CD4-positive, alpha-beta T cell treated with Interleukin-6 for 4 hours (primary cell): Measurements from ENCODE around the gene ANKRD44.
"Not testable (repeated sequence)": the region's sequence is repeated elsewhere in the genome, so short reads cannot be mapped to it uniquely, and the experiment has no call there.

Source experiments
- DNase-seq: peaks from one replicate; pipeline ENCODE4 v3.0.0-alpha.2; 2020; ENCODE audit warnings: mixed read lengths

The ANKRD44 gene

GRCh38 chr2:197071213-197071612, 239.4 kb downstream of the ANKRD44 start:
- no peak for DNase-seq

- no peak for DNase-seq
Measured at GRCh38 chr2:197069958-197070357, 240.6 kb downstream of the ANKRD44 start.

- DNase-seq = peak; percentile 41
Measured at GRCh38 chr2:197062574-197062973, 248.0 kb downstream of the ANKRD44 start.

GRCh38 chr2:197059477-197059876, 251.1 kb downstream of the ANKRD44 start:
- DNase-seq = no peak

GRCh38 chr2:197058777-197059300, 251.7 kb downstream of the ANKRD44 start:
- no peak for DNase-seq

- no peak for DNase-seq
Measured at GRCh38 chr2:197057959-197058358, 252.6 kb downstream of the ANKRD44 start.

- no peak for DNase-seq
Measured at GRCh38 chr2:197055045-197055444, 255.5 kb downstream of the ANKRD44 start.

GRCh38 chr2:197054437-197054836, 256.1 kb downstream of the ANKRD44 start:
- DNase-seq = no peak

- no peak for DNase-seq
Measured at GRCh38 chr2:197052356-197052755, 258.2 kb downstream of the ANKRD44 start.

GRCh38 chr2:197045115-197045514, 265.5 kb downstream of the ANKRD44 start:
- no peak for DNase-seq

- no peak for DNase-seq
Measured at GRCh38 chr2:197042739-197043196, 267.8 kb downstream of the ANKRD44 start.

- no peak for DNase-seq
Measured at GRCh38 chr2:197037863-197038398, 272.6 kb downstream of the ANKRD44 start.

- DNase-seq = no peak
Measured at GRCh38 chr2:197035002-197035401, 275.6 kb downstream of the ANKRD44 start.

- no peak for DNase-seq
Measured at GRCh38 chr2:197034292-197034691, 276.3 kb downstream of the ANKRD44 start.

- DNase-seq = no peak
Measured at GRCh38 chr2:197033222-197033621, 277.4 kb downstream of the ANKRD44 start.

- DNase-seq = no peak
Measured at GRCh38 chr2:197031803-197032202, 278.8 kb downstream of the ANKRD44 start.

- DNase-seq = no peak
Measured at GRCh38 chr2:197030090-197030489, 280.5 kb downstream of the ANKRD44 start.

- DNase-seq = no peak
Measured at GRCh38 chr2:197028633-197029032, 281.9 kb downstream of the ANKRD44 start.

GRCh38 chr2:197028230-197028629, 282.4 kb downstream of the ANKRD44 start:
- no peak for DNase-seq

- DNase-seq = no peak
Measured at GRCh38 chr2:197024206-197024605, 286.4 kb downstream of the ANKRD44 start.

GRCh38 chr2:197020921-197021320, 289.7 kb downstream of the ANKRD44 start:
- not testable (repeated sequence) for DNase-seq

- DNase-seq = no peak
Measured at GRCh38 chr2:197013098-197013497, 297.5 kb downstream of the ANKRD44 start.

- peak; percentile 34 for DNase-seq
Measured at GRCh38 chr2:197011801-197012641, 298.6 kb downstream of the ANKRD44 start.

GRCh38 chr2:197011021-197011417, 299.6 kb downstream of the ANKRD44 start:
- DNase-seq = no peak
